Neural crest cell (in vitro differentiated cells): ENCODE data around the gene SLC38A10. TPM values are rescaled to one million over a fixed set of nuclear protein-coding genes. Genes with fewer than 3 reads are reported as not detected.

Experiments used
- DNase-seq: peaks from one replicate; pipeline ENCODE4 v3.0.0; 2021; ENCODE audit warnings: low read depth, mixed read lengths, low spot score
- H3K27ac Mint-ChIP-seq: one replicate; pipeline ENCODE4 v1.8.0; 2021; ENCODE audit warnings: mild to moderate bottlenecking, mixed read lengths; ENCODE audit not compliant: unreplicated experiment
- H3K27me3 Mint-ChIP-seq: 2 replicates; pipeline ENCODE4 v1.8.0; 2021; ENCODE audit warnings: low read depth, mild to moderate bottlenecking, mixed read lengths
- H3K36me3 Mint-ChIP-seq: 2 replicates; pipeline ENCODE4 v1.8.0; 2021; ENCODE audit warnings: low read depth, mild to moderate bottlenecking, mixed read lengths
- H3K4me1 Mint-ChIP-seq: 2 replicates; pipeline ENCODE4 v1.8.0; 2021; ENCODE audit warnings: mixed read lengths
- H3K4me3 Mint-ChIP-seq: one replicate; pipeline ENCODE4 v1.8.0; 2021; ENCODE audit warnings: mild to moderate bottlenecking, mixed read lengths
- H3K9me3 Mint-ChIP-seq: 2 replicates; pipeline ENCODE4 v1.8.0; 2021; ENCODE audit warnings: mixed read lengths
- CTCF ChIP-seq: fragments of 200-600 bp; sonication (generic); conservative IDR thresholded peaks from 2 replicates; pipeline ENCODE4 v1.5.0; 2021; ENCODE audit warnings: antibody characterized with exemption, mild to moderate bottlenecking
- total RNA-seq: library from RNA; stranded (reverse); gene quantifications from 2 replicates; pipeline ENCODE4 v1.2.1, GENCODE V29; 2021

SLC38A10 gene
- total RNA-seq, 1 donor from 2014 or later: 63.3 TPM

- Mint-ChIP-seq H3K4me1 (peaks cover 26% of the 10 kb centered on the region), H3K36me3 (no peaks in the 10 kb centered on the region), H3K9me3 (no peaks in the 10 kb centered on the region), H3K27ac (no peak overlapping the region), H3K4me3 (peak overlapping the region; percentile 81), H3K27me3 (peaks cover 2% of the 10 kb centered on the region)
- DNase-seq: no peak
- TF ChIP-seq CTCF: no peak
Observed at GRCh38 chr17:81236784-81237183, 58.3 kb downstream of the SLC38A10 start.

- H3K9me3 Mint-ChIP-seq: no peaks in the 10 kb centered on the region
- H3K27ac Mint-ChIP-seq: no peak overlapping the region
- no peak for DNase-seq
- H3K27me3 Mint-ChIP-seq: peaks cover 2% of the 10 kb centered on the region
- H3K36me3 Mint-ChIP-seq: peaks cover under 1% of the 10 kb centered on the region
- TF ChIP-seq CTCF: no peak
- H3K4me1 Mint-ChIP-seq: peaks cover 25% of the 10 kb centered on the region
- H3K4me3 Mint-ChIP-seq: peak overlapping the region; percentile 38
Observed at GRCh38 chr17:81235822-81236740, 59.0 kb downstream of the SLC38A10 start.

GRCh38 chr17:81234940-81235821, 59.9 kb downstream of the SLC38A10 start:
- Mint-ChIP-seq H3K4me3 (peak overlapping the region; percentile 25), H3K27me3 (peaks cover 2% of the 10 kb centered on the region), H3K4me1 (peaks cover 19% of the 10 kb centered on the region), H3K27ac (peak overlapping the region; percentile 44), H3K36me3 (peaks cover 3% of the 10 kb centered on the region), H3K9me3 (no peaks in the 10 kb centered on the region)
- TF ChIP-seq CTCF: no peak
- no peak for DNase-seq

GRCh38 chr17:81234506-81234855, 60.6 kb downstream of the SLC38A10 start:
- TF ChIP-seq CTCF: no peak
- H3K36me3 Mint-ChIP-seq: peaks cover 9% of the 10 kb centered on the region
- H3K27me3 Mint-ChIP-seq: peaks cover 2% of the 10 kb centered on the region
- H3K9me3 Mint-ChIP-seq: no peaks in the 10 kb centered on the region
- peaks cover 12% of the 10 kb centered on the region for H3K4me1 Mint-ChIP-seq
- no peak overlapping the region for H3K27ac Mint-ChIP-seq
- peak overlapping the region; percentile 25 for H3K4me3 Mint-ChIP-seq
- DNase-seq: no peak

- no peak for TF ChIP-seq CTCF
- peaks cover 9% of the 10 kb centered on the region for H3K36me3 Mint-ChIP-seq
- H3K4me3 Mint-ChIP-seq: no peak overlapping the region
- no peaks in the 10 kb centered on the region for H3K9me3 Mint-ChIP-seq
- no peak overlapping the region for H3K27ac Mint-ChIP-seq
- H3K4me1 Mint-ChIP-seq: peaks cover 9% of the 10 kb centered on the region
- peaks cover under 1% of the 10 kb centered on the region for H3K27me3 Mint-ChIP-seq
- DNase-seq: no peak
Observed at GRCh38 chr17:81233811-81234505, 61.1 kb downstream of the SLC38A10 start.
